Metanephros (tissue), 1 donor: ENCODE measurements around the gene MRPL38. TPM values are rescaled to one million over a fixed set of nuclear protein-coding genes. Genes with fewer than 3 reads are reported as not detected.

ENCODE experiments used
- total RNA-seq: library from RNA; depleted of rRNA; stranded (reverse); fragments of >200 nt; gene quantifications from one replicate; pipeline ENCODE4 v1.2.3, GENCODE V29; 2014

MRPL38 gene
- 61.1 TPM for total RNA-seq

DNA sequence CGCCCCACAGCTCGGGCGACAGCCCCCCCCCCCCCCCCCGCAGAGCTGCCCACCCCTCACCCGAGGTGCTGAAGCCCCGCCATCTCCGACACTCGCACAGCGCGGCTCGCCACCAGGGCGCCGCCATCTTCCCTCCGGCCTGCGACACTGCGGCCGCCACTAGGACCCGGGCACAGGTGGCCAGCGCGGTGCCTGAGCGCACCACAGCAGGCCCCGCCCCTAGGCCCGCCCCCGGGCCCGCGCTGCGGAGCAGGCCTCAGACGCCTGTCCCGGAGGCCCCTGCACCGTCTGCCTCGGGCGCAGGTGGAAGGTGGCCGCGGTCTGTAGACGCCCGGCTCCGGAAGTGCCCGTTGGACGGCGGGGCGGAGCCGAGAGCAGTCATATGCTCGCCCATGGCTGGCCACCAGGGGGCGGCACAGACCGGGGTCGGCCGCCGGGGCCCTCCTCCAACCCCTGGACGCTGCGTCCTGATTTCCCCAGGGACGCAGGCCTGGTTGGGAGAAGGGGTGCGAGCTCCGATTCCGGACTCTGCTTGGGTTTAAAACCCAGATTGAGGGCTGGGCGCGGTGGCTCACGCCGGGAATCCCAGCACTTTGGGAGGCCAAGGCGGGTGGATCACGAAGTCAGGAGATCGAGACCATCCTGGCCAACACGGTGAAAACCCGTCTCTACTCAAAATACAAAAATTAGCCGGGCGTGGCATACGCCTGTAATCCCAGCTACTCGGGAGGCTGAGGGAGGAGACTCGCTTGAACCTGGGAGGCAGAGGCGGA lies at the start of gene MRPL38:
Gene MRPL38, minus strand, starts transcription at position 136 of the 773 bp plus-strand sequence. Its CDS starts 9 bp downstream, at position 127.

DNA sequence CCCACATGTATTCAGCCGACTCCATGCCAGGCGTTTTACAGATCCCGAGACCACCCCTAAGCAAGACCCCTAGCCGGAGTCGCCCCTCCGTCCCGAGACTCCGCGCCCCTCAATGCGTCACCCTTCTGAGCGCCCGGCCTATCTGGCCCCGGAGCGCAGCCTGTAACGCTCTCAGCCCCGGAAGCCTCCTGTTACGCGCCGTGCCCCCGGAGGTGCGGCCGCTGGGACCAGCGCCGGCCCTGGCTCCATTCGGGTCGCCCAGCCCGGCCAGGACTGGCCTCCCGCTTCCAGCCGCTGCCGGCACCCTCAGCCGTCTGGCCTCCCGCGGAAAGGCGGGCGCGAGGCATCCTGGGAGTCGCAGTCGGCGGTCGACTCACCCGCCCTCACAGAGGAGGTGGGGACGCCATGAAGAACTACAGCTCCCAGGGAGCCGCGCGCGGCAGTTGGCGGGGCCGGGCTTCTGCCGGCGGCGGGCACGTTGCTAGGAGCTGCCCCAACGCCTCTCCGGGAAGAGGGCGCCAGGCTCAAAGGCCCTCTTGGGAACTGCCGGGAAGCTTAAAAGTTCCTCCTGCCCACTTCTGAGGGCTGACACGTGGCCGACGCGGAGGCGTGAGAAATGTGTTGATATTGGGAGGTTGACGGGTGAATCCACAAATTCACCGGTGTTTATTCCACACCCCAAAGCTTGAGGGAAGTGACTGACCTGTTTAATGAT lies 36.2 kb upstream of the MRPL38 start, which contains the start of gene FBF1:
Gene FBF1, minus strand, starts transcription at position 316 of the 715 bp plus-strand sequence. CDS start 2,893 bp downstream, outside the sequence.

DNA sequence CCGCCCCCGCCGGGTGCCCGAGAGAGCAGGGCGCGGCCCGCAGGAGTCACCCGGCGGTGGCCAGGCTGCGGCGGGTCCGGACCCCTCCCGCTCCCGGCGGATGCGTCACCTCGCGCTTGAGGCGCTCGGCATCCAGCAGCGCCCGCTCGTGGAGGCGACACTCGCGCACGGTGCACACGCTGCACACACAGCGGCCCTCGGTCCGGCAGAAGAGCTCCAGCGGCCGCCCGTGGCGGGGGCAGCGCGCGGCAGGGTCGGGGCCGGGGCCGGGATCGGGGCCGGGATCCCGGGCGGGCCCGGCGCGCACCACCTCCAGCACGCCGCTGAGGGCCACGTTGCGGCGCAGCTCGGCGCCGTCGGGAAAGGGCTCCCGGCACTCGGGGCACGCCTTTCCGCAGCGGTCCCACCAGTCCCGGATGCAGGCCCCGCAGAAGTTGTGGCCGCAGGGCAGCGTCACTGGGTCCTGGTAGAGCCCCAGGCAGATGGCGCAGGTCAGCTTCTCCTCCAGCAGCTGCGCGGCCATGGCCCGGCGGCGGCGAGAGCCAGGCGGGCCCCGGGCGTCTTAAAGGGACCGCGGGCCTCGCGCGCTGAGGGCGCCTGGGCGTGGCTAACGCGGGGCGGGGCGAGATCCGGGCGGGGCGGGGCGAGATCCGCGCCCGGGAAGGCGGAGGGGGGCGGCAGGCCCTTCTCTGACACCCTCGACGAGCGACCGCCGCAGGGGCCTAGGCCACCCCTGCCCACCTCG lies 8.1 kb downstream of the MRPL38 start, which contains the start of gene TRIM65:
Gene TRIM65, minus strand, starts transcription at position 537 of the 745 bp plus-strand sequence. Its CDS starts 14 bp downstream, at position 523.

DNA sequence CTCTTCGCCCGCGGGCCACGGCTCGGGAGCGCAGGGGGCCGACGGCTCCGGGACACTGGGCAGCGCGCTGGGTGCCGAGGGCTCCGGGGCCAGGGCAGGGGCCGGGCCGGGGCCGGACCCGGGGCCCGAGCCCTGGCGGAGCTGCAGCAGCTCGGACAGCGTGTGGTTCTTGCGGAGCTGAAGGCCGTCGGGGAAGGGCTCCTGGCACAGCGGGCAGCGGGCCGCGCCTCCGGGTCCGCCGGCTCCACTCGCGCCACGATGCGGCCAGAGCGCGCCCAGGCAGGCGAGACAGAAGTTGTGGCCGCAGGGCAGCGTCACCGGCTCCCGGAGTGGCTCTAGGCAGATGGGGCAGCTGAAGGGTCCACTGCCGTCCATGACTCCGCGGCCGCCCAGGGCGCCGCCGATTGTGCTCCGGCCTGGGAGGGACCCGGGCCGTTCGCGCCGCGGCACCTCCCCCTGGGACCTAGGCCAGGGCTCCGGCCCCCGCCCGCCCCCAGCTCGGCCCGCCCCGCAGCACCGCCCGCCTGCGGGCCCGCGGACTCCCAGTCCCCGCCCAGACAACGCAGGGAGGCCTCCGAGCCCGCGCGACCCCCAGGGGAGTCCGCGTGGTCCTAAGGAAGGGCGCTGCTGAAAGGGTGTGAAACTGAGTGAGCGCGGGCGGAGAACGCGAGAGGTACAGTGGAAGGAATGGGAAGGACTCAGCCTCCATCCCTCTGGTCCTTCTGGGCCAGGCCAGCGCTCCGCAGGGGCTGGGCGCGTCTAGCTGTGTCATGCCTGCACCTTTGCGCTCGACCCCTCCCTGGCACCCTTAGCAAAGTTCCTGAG lies 26.3 kb downstream of the MRPL38 start, which contains the start of gene TRIM47:
Gene TRIM47, minus strand, starts transcription at position 408 of the 825 bp plus-strand sequence. Its CDS starts 33 bp downstream, at position 375.

DNA sequence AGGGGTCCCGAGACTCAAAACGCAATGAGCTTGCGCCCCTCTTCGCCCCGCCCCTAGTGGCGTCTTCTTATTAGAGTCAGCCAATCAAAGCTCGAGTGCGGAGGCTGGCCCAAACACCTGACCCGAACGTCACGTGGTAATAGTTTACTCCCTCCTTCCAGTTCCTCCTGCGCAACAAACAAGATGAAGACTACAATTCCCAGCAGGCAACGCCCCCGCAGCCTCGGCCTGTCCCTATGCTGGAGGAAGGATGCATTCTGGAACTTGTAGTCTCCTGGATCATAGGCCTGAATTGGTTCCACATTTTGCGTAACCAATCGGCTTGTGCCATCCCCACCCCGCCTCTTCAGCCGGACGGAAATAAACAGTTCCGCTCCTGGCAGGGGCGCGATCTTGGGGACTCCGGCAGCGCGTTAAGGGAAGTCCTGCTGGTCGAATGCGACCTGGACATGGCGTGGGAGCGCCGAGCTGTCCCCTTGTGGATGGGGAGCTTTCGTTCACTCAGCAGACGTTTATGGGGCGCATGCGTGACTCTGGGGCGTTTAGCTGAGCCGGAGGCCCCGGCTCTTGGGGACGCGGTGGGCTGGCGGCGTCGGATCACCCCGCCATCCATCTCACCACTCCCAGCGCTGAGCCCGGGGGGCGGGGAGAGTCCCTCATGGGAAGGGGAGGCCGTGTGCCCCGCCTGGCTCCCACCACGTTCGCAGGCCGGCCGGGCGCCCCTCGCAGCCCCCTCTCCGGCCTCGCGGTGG lies 49.2 kb downstream of the MRPL38 start, which contains the start of gene WBP2:
Gene WBP2, minus strand, starts transcription at position 26 of the 752 bp plus-strand sequence. CDS start 38 bp downstream, outside the sequence.

Other genes with a start within 250 kb of the MRPL38 start
- 36.8 TPM for gene RECQL5, start 237.7 kb downstream of the MRPL38 start, total RNA-seq
- gene SAP30BP, start 237.5 kb downstream of the MRPL38 start, total RNA-seq = 38.3 TPM
- 9.5 TPM for gene ITGB4, start 183.4 kb downstream of the MRPL38 start, total RNA-seq
- gene GALK1, start 139.7 kb downstream of the MRPL38 start, total RNA-seq = 31.0 TPM
- gene UNK, start 120.1 kb downstream of the MRPL38 start, total RNA-seq = 60.3 TPM
- gene UNC13D, start 60.5 kb downstream of the MRPL38 start, total RNA-seq = 12.6 TPM
- 38.6 TPM for gene WBP2, start 49.5 kb downstream of the MRPL38 start, total RNA-seq
- 25.9 TPM for gene TRIM47, start 26.3 kb downstream of the MRPL38 start, total RNA-seq
- 23.2 TPM for gene TRIM65, start 7.9 kb downstream of the MRPL38 start, total RNA-seq
- 16.5 TPM for gene FBF1, start 36.2 kb upstream of the MRPL38 start, total RNA-seq
- gene ACOX1, start 74.3 kb upstream of the MRPL38 start, total RNA-seq = 56.1 TPM
- 24.6 TPM for gene TEN1, start 74.4 kb upstream of the MRPL38 start, total RNA-seq
- 7.3 TPM for gene CDK3, start 96.0 kb upstream of the MRPL38 start, total RNA-seq
- 28.3 TPM for gene EVPL, start 122.4 kb upstream of the MRPL38 start, total RNA-seq
- 52.5 TPM for gene SRP68, start 167.6 kb upstream of the MRPL38 start, total RNA-seq
- gene GALR2, start 169.9 kb upstream of the MRPL38 start, total RNA-seq = 0.12 TPM
- not detected for gene ZACN, start 174.3 kb upstream of the MRPL38 start, total RNA-seq
- gene EXOC7, start 198.9 kb upstream of the MRPL38 start, total RNA-seq = 142 TPM
- gene FOXJ1, start 236.4 kb upstream of the MRPL38 start, total RNA-seq = 21.6 TPM